HepG2 (cell line): Measurements from ENCODE around the gene NRL. TPM values are rescaled to one million over a fixed set of nuclear protein-coding genes. Genes with fewer than 3 reads are reported as not detected.
A peak's percentile ranks its signal among the peaks of the same experiment; 100 is the strongest.

Experiments
- ATAC-seq: fragments of 200-7000 bp; cut with Tn5 transposase; 3 replicates; pipeline ENCODE4 v1.9.1; 2020; ENCODE audit warnings: mild to moderate bottlenecking, moderate library complexity
- BruUV-seq: library from RNA; stranded (reverse); fragments of 400-500 nt; replicated peaks from 2 replicates; lab custom pipeline; 2021; lab: Mats Ljungman, UMichigan
- CTCF ChIA-PET: fragments of 300-600 bp; formaldehyde crosslinking; extraction: SDS; loops from one replicate; lab custom pipeline; 2021; ENCODE audit warnings: low total read pairs, inconsistent platforms, low intra/inter-chr PET ratio; lab: Yijun Ruan, JAX
- POLR2A ChIA-PET: fragments of 350-600 bp; sonication (Branson Sonifier 250); formaldehyde crosslinking; loops from one replicate; lab custom pipeline; 2020; ENCODE audit warnings: antibody characterized with exemption, inconsistent platforms; lab: Yijun Ruan, JAX
- DNase-seq: peaks from one replicate; pipeline ENCODE4 v3.0.0-alpha.2; 2015; ENCODE audit warnings: low spot score
- FAIRE-seq: peaks from 3 replicates; lab custom pipeline; 2011; peaks lifted over from hg19 to GRCh38; lab: Jason Lieb, UNC
- H2AFZ ChIP-seq: one replicate; pipeline ENCODE4 v1.6.1; 2011; ENCODE audit warnings: low read length, inconsistent platforms
- H3K27ac ChIP-seq: fragments of 300-600 bp; 3 replicates; pipeline ENCODE4 v1.8.0; 2011; ENCODE audit warnings: mixed run types, mild to moderate bottlenecking, mixed read lengths, low read length, inconsistent platforms; ENCODE audit not compliant: insufficient read depth; ENCODE audit errors: extremely low read length
- H3K27me3 ChIP-seq, 2 experiments: fragments of 200-600 bp in 1 of 2; 2 replicates in 1 of 2; 3 replicates in 1 of 2; pipeline versions ENCODE4 v1.6.0 to v1.8.0; 2011; ENCODE audit warnings: low read length in 2 of 2, mild to moderate bottlenecking in 2 of 2, moderate library complexity in 2 of 2, inconsistent platforms in 1 of 2; ENCODE audit not compliant: insufficient read depth in 2 of 2, control insufficient read depth in 1 of 2
- H3K36me3 ChIP-seq, 2 experiments: fragments of 200-600 bp in 1 of 2; replicated peaks in 1 of 2; 2 replicates in 1 of 2; 3 replicates in 1 of 2; pipeline versions ENCODE4 v1.5.1 to v1.8.0; 2011; ENCODE audit warnings: low read length in 2 of 2, inconsistent platforms in 1 of 2; ENCODE audit not compliant: insufficient read depth in 2 of 2, control insufficient read depth in 1 of 2
- H3K4me1 ChIP-seq: 2 replicates; pipeline ENCODE4 v1.5.1; 2012; ENCODE audit warnings: low read length, inconsistent platforms; ENCODE audit not compliant: insufficient read depth
- H3K4me2 ChIP-seq: 2 replicates; pipeline ENCODE4 v1.6.0; 2011; ENCODE audit warnings: low read depth, low read length, inconsistent platforms
- H3K4me3 ChIP-seq, 3 experiments: fragments of 200-600 bp in 1 of 3; sonication (generic), shearing (Covaris generic) in 1 of 3; replicated peaks in 1 of 3; 2 replicates each; pipeline ENCODE4 v1.5.1; 2011 to 2016; ENCODE audit warnings: low read length in 3 of 3, inconsistent platforms in 2 of 3, low read depth in 2 of 3, mild to moderate bottlenecking in 2 of 3, control low read depth in 1 of 3, mixed read lengths in 1 of 3; ENCODE audit not compliant: insufficient read depth in 1 of 3
- H3K79me2 ChIP-seq: one replicate; pipeline ENCODE4 v1.6.1; 2011; ENCODE audit warnings: low read length, inconsistent platforms; ENCODE audit not compliant: insufficient read depth
- H3K9ac ChIP-seq: 2 replicates; pipeline ENCODE4 v1.6.0; 2011; ENCODE audit warnings: mild to moderate bottlenecking, low read depth, low read length, inconsistent platforms; ENCODE audit not compliant: insufficient read depth
- H3K9me3 ChIP-seq: 2 replicates; pipeline ENCODE4 v1.5.1; 2012; ENCODE audit warnings: mild to moderate bottlenecking, low read length
- H4K20me1 ChIP-seq: 2 replicates; pipeline ENCODE4 v1.6.0; 2011; ENCODE audit warnings: inconsistent platforms, mild to moderate bottlenecking, low read length, moderate library complexity; ENCODE audit not compliant: insufficient read depth
- AGO2 ChIP-seq: fragments of 200-400 bp; formaldehyde crosslinking; optimal IDR thresholded peaks from 2 replicates; pipeline ENCODE3; 2017; ENCODE audit warnings: mild to moderate bottlenecking, low read depth, low read length, moderate library complexity
- AHR ChIP-seq: IDR thresholded peaks from 2 replicates; pipeline ENCODE4 v1.6.1; 2018; ENCODE audit warnings: missing genetic modification reagents, missing compliant biosample characterization
- CCDC6 ChIP-seq: sonication (generic); formaldehyde crosslinking; IDR thresholded peaks from 2 replicates; pipeline ENCODE4 v1.8.1; 2022; ENCODE audit warnings: mild to moderate bottlenecking, missing genetic modification reagents, moderate library complexity
- KLF11 ChIP-seq: IDR thresholded peaks from 2 replicates; pipeline ENCODE4 v1.6.1; 2016; ENCODE audit warnings: missing compliant biosample characterization
- MAFF ChIP-seq: IDR thresholded peaks from 2 replicates; pipeline ENCODE4 v1.6.1; 2011; ENCODE audit warnings: low read depth, low read length, improper control_type of control experiment
- MTA1 ChIP-seq: sonication (generic); formaldehyde crosslinking; IDR thresholded peaks from 2 replicates; pipeline ENCODE4 v1.4.0; 2020; ENCODE audit warnings: missing genetic modification reagents, mild to moderate bottlenecking, borderline replicate concordance
- SIX1 ChIP-seq: sonication (generic); formaldehyde crosslinking; IDR thresholded peaks from 2 replicates; pipeline ENCODE4 v1.4.0; 2020; ENCODE audit warnings: missing genetic modification reagents, borderline replicate concordance
- SMAD3 ChIP-seq: sonication (generic); formaldehyde crosslinking; IDR thresholded peaks from 2 replicates; pipeline ENCODE4 v1.4.0; 2020; ENCODE audit warnings: missing genetic modification reagents
- SRF ChIP-seq: IDR thresholded peaks from 2 replicates; pipeline ENCODE4 v1.6.1; 2011; ENCODE audit warnings: mild to moderate bottlenecking, low read depth, low read length, moderate library complexity
- STAG1 ChIP-seq: sonication (generic); formaldehyde crosslinking; IDR thresholded peaks from 2 replicates; pipeline ENCODE4 v1.4.0; 2020; ENCODE audit warnings: missing genetic modification reagents
- TAF1 ChIP-seq: sonication (generic); formaldehyde crosslinking; IDR thresholded peaks from 2 replicates; pipeline ENCODE4 v1.4.0; 2020; ENCODE audit warnings: missing genetic modification reagents
- ZNF232 ChIP-seq: sonication (generic); formaldehyde crosslinking; IDR thresholded peaks from 2 replicates; pipeline ENCODE4 v1.4.0; 2020; ENCODE audit warnings: missing genetic modification reagents, borderline replicate concordance
- ZNF24 ChIP-seq: fragments of 450-650 bp; IDR thresholded peaks from 2 replicates; pipeline ENCODE4 v1.6.1; 2017; ENCODE audit warnings: antibody characterized with exemption, mild to moderate bottlenecking
- ZNF343 ChIP-seq: sonication (generic); formaldehyde crosslinking; IDR thresholded peaks from 2 replicates; pipeline ENCODE4 v1.4.0; 2020; ENCODE audit warnings: mild to moderate bottlenecking, missing genetic modification reagents
- ZNF563 ChIP-seq: sonication (generic); formaldehyde crosslinking; IDR thresholded peaks from 2 replicates; pipeline ENCODE4 v1.8.0; 2022; ENCODE audit warnings: mild to moderate bottlenecking, moderate library complexity, missing genetic modification reagents
- WGBS: methylation state at CpG from one replicate; pipeline ENCODE4 v1.1.6; 2017; ENCODE audit warnings: low lambda C conversion rate; 5-methylcytosine and 5-hydroxymethylcytosine counted together
- in situ Hi-C: cut with HindIII; loops from 2 replicates; pipeline ENCODE4 v1.10.0; 2017; ENCODE audit warnings: low pct_unique_long_range_greater_than_20kb; ENCODE audit not compliant: extremely low pct_ligation_motif_present
- intact Hi-C: fragments of 100-400 bp; cut with micrococcal nuclease; formaldehyde crosslinking; loops from one replicate; pipeline ENCODE4 v1.10.0; 2022; ENCODE audit not compliant: unreplicated experiment
- polyA plus RNA-seq, 8 experiments: library from polyadenylated mRNA; depleted of rRNA in 3 of 8; stranded (reverse) in 7 of 8; unstranded in 1 of 8; fragments of >200 nt; fragmentation: Illumina TruSeq in 4 of 8; extraction: Trizol in 4 of 8; gene quantifications; 2 replicates each; pipeline versions ENCODE4 v1.2.1 to v1.2.3, GENCODE V29; 2011 to 2016; ENCODE audit warnings: low read depth in 4 of 8, missing spikeins in 1 of 8, mixed read lengths in 1 of 8; ENCODE audit not compliant: insufficient read depth in 1 of 8
- total RNA-seq, 5 experiments: library from RNA; depleted of rRNA; stranded (reverse); fragments of >200 nt; fragmentation: Illumina TruSeq; extraction: Trizol; gene quantifications; 2 replicates each; pipeline ENCODE4 v1.2.3, GENCODE V29; 2016; ENCODE audit warnings: low read depth in 1 of 5
- TF ChIP-seq, protein P1 (sequence below): sonication (generic); formaldehyde crosslinking; IDR thresholded peaks from 2 replicates; pipeline ENCODE4 v1.5.1; 2020; ENCODE audit warnings: missing genetic modification reagents, mild to moderate bottlenecking, borderline replicate concordance
- TF ChIP-seq, protein P2 (sequence below): IDR thresholded peaks from 2 replicates; pipeline ENCODE4 v1.6.1; 2016; ENCODE audit warnings: missing compliant biosample characterization, missing genetic modification reagents, borderline replicate concordance
- TF ChIP-seq, protein P3 (sequence below): sonication (generic); formaldehyde crosslinking; conservative IDR thresholded peaks from 2 replicates; pipeline ENCODE4 v1.4.0; 2020; ENCODE audit warnings: missing genetic modification reagents
- TF ChIP-seq, protein P4 (sequence below): sonication (generic); formaldehyde crosslinking; IDR thresholded peaks from 2 replicates; pipeline ENCODE4 v1.9.0; 2021; ENCODE audit warnings: missing genetic modification reagents, borderline replicate concordance

Gene NRL
- total and polyA plus RNA-seq, 2 of the 13 experiments (the other 11 are each of a cell fraction or from before 2014, with no cell fraction given): 2.5 to 4.7 TPM

DNA sequence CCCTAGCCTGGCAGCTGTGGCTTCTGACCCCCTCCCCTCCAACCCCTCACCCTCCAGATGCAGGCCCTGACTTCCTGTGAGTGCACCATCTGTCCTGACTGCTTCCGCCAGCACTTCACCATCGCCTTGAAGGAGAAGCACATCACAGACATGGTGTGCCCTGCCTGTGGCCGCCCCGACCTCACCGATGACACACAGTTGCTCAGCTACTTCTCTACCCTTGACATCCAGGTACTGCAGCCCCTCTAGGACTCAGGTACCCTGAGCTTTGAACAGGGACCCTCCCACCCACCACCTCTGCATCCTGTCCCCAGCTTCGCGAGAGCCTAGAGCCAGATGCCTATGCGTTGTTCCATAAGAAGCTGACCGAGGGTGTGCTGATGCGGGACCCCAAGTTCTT is 40.4 kb upstream of the NRL start (continued):
- TF ChIP-seq ZNF343 (CRISPR knock-in tag) (0 out of 2 replicates have a peak, but pooled peaks have one; percentile 34), ZNF232 (CRISPR knock-in tag) (no peak)
- TF ChIP-seq, protein P1, sequence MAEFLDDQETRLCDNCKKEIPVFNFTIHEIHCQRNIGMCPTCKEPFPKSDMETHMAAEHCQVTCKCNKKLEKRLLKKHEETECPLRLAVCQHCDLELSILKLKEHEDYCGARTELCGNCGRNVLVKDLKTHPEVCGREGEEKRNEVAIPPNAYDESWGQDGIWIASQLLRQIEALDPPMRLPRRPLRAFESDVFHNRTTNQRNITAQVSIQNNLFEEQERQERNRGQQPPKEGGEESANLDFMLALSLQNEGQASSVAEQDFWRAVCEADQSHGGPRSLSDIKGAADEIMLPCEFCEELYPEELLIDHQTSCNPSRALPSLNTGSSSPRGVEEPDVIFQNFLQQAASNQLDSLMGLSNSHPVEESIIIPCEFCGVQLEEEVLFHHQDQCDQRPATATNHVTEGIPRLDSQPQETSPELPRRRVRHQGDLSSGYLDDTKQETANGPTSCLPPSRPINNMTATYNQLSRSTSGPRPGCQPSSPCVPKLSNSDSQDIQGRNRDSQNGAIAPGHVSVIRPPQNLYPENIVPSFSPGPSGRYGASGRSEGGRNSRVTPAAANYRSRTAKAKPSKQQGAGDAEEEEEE (CRISPR knock-in tag): 0 out of 2 replicates have a peak, but pooled peaks have one; percentile 48

DNA sequence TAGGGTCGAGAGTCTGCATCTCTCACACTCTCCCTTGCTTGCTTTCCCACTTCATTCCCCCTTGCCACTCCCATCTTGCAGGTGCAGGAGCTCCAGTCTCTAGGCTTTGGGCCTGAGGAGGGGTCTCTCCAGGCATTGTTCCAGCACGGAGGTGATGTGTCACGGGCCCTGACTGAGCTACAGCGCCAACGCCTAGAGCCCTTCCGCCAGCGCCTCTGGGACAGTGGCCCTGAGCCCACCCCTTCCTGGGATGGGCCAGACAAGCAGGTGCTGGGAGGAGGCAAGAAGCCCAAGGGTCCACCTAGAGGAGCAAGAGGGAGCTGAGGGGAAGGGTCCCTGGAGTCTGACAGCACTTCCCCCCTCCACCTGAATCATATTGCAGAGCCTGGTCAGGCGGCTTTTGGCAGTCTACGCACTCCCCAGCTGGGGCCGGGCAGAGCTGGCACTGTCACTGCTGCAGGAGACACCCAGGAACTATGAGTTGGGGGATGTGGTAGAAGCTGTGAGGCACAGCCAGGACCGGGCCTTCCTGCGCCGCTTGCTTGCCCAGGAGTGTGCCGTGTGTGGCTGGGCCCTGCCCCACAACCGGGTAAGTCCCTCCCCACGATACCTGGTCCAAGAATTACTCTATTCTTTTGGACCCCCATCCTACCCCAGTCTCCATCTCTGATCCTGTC is 36.8 kb upstream of the NRL start:
- peaks cover 20% of the 10 kb centered on the region for H3K79me2 ChIP-seq
- WGBS: 96% methylated on average over 16 of the region's 16 CpGs
- DNase-seq (no peak), FAIRE-seq (no peak), ATAC-seq (no peak)
- peaks cover 7% of the 10 kb centered on the region for H4K20me1 ChIP-seq
- H3K9me3 ChIP-seq: no peaks in the 10 kb centered on the region
- POLR2A ChIA-PET: interaction anchor here (1.3 to 11.8 kb wide), 5 partner anchors 8 to 37 kb away, joined by 3 to 233 read pairs (median 22); partner anchors contain the start of genes DCAF11, EMC9, IRF9 and NRL
- no peak overlapping the region for H2AFZ ChIP-seq
- CTCF ChIA-PET: no interaction called here
- H3K4me1 ChIP-seq: peaks cover 20% of the 10 kb centered on the region
- H3K27ac ChIP-seq: no peak overlapping the region
- no peak overlapping the region for H3K9ac ChIP-seq
- intact Hi-C loops (no loop called here), in situ Hi-C loops (no loop called here)
- no TSS peak for BruUV-seq
- no peak overlapping the region for H3K4me2 ChIP-seq
- no peak overlapping the region for H3K4me3 ChIP-seq
- H3K27me3 ChIP-seq: no peaks in the 10 kb centered on the region; a peak in 1 of 5 replicates
- H3K36me3 ChIP-seq: peaks cover 49 to 57% of the 10 kb centered on the region in 2 experiments
- no peak for TF ChIP-seq MAFF
- TF ChIP-seq STAG1 (CRISPR knock-in tag): no peak
- no peak for TF ChIP-seq TAF1 (CRISPR knock-in tag)
- TF ChIP-seq ZNF563 (CRISPR knock-in tag): peak; percentile 48; the same call in 1 of the 2 replicates
- TF ChIP-seq SRF: no peak
- TF ChIP-seq, protein P2, sequence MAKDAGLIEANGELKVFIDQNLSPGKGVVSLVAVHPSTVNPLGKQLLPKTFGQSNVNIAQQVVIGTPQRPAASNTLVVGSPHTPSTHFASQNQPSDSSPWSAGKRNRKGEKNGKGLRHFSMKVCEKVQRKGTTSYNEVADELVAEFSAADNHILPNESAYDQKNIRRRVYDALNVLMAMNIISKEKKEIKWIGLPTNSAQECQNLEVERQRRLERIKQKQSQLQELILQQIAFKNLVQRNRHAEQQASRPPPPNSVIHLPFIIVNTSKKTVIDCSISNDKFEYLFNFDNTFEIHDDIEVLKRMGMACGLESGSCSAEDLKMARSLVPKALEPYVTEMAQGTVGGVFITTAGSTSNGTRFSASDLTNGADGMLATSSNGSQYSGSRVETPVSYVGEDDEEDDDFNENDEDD (CRISPR knock-in tag): no peak
- peak; percentile 79 for TF ChIP-seq AGO2
- no peak for TF ChIP-seq SMAD3 (CRISPR knock-in tag)
- no peak for TF ChIP-seq CCDC6 (CRISPR knock-in tag)
- no peak for TF ChIP-seq ZNF24
- TF ChIP-seq KLF11 (CRISPR knock-in tag): no peak
- TF ChIP-seq, protein P3, sequence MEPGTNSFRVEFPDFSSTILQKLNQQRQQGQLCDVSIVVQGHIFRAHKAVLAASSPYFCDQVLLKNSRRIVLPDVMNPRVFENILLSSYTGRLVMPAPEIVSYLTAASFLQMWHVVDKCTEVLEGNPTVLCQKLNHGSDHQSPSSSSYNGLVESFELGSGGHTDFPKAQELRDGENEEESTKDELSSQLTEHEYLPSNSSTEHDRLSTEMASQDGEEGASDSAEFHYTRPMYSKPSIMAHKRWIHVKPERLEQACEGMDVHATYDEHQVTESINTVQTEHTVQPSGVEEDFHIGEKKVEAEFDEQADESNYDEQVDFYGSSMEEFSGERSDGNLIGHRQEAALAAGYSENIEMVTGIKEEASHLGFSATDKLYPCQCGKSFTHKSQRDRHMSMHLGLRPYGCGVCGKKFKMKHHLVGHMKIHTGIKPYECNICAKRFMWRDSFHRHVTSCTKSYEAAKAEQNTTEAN (CRISPR knock-in tag): no peak
- TF ChIP-seq, protein P4, sequence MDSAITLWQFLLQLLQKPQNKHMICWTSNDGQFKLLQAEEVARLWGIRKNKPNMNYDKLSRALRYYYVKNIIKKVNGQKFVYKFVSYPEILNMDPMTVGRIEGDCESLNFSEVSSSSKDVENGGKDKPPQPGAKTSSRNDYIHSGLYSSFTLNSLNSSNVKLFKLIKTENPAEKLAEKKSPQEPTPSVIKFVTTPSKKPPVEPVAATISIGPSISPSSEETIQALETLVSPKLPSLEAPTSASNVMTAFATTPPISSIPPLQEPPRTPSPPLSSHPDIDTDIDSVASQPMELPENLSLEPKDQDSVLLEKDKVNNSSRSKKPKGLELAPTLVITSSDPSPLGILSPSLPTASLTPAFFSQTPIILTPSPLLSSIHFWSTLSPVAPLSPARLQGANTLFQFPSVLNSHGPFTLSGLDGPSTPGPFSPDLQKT (CRISPR knock-in tag): no peak
- no peak for TF ChIP-seq AHR (CRISPR knock-in tag)
- TF ChIP-seq MTA1: peak; percentile 49; the same call in 1 of the 2 replicates
- TF ChIP-seq SIX1 (CRISPR knock-in tag): no peak
